ENCODE results near the gene SH2D1B. TPM values are rescaled to one million over a fixed set of nuclear protein-coding genes. Genes with fewer than 3 reads are reported as not detected.

The SH2D1B gene
- total and polyA plus RNA-seq, 2 donors (not counting 3 experiments of a cell fraction or from before 2014, with no cell fraction given) = not detected

- Histone ChIP-seq H3K9ac (replicated peaks; ENCODE audit: extremely low read depth, insufficient read depth, low read length) (no peak overlapping the region), H3K9me3 (replicated peaks; ENCODE audit: control insufficient read depth, insufficient read depth, low read length) (no peaks in the 10 kb centered on the region), H3K27ac (ENCODE audit: insufficient read depth, low read depth, low read length) (no peak overlapping the region), H3K9me1 (replicated peaks; ENCODE audit: control insufficient read depth, extremely low read depth, insufficient read depth, low read length) (no peaks in the 10 kb centered on the region), H3K79me2 (ENCODE audit: control insufficient read depth, insufficient read depth, low read length) (no peaks in the 10 kb centered on the region), H4K20me1 (replicated peaks; ENCODE audit: control insufficient read depth, extremely low read depth, insufficient read depth, low read length) (no peaks in the 10 kb centered on the region), H3K27me3 (ENCODE audit: control insufficient read depth in 2 of 2, insufficient read depth in 2 of 2, low read length in 2 of 2) (no peaks in the 10 kb centered on the region), H3K36me3 (ENCODE audit: control insufficient read depth in 2 of 2, extremely low read depth in 1 of 2, insufficient read depth in 2 of 2, low read length in 2 of 2) (no peaks in the 10 kb centered on the region), H3K4me1 (ENCODE audit: control insufficient read depth, extremely low read depth, insufficient read depth, low read length) (no peaks in the 10 kb centered on the region), H3K4me3 (replicated peaks in 1 of 3; ENCODE audit: insufficient read depth in 1 of 3, low read depth in 1 of 3, low read length in 3 of 3) (no peak overlapping the region), H2AFZ (ENCODE audit: low read depth, low read length) (no peak overlapping the region), H3K4me2 (ENCODE audit: insufficient read depth, low read length) (no peak overlapping the region)
- DNase-seq (ENCODE audit: low read depth, low spot score) = no peak
- POLR2A ChIA-PET = no interaction called here
- TF ChIP-seq GATA2 (IDR thresholded peaks at IDR 0.05; ENCODE audit: insufficient read depth, insufficient read length, low read depth, low read length) (no peak), EZH2 (IDR thresholded peaks at IDR 0.05; ENCODE audit: borderline replicate concordance, low read depth, low read length, severe bottlenecking) (no peak), CTCF (IDR thresholded peaks at IDR 0.05; ENCODE audit: extremely low read depth in 1 of 2, insufficient read depth in 1 of 2, low read depth in 1 of 2, low read length in 2 of 2) (no peak), MAX (IDR thresholded peaks at IDR 0.05; ENCODE audit: insufficient read depth, insufficient read length) (no peak), JUN (IDR thresholded peaks at IDR 0.05; ENCODE audit: borderline replicate concordance, insufficient read depth, insufficient read length, low read depth) (no peak)
- dilution Hi-C loops (cut with MboI; ENCODE audit: extremely low pct_ligation_motif_present, low sequenced_read_pairs) = no loop called here
- no TSS peak for BruUV-seq (replicated peaks)
- CTCF ChIA-PET = no interaction called here
- intact Hi-C loops (cut with micrococcal nuclease) = no loop called here
- no peak for FAIRE-seq
Measured at GRCh38 chr1:162417650-162418049, 5.7 kb upstream of the SH2D1B start.

- dilution Hi-C loops (cut with MboI; ENCODE audit: extremely low pct_ligation_motif_present, low sequenced_read_pairs) (no loop called here), intact Hi-C loops (cut with micrococcal nuclease) (no loop called here)
- H3K9ac ChIP-seq (replicated peaks; ENCODE audit: extremely low read depth, insufficient read depth, low read length) = no peak overlapping the region
- no peaks in the 10 kb centered on the region for H4K20me1 ChIP-seq (replicated peaks; ENCODE audit: control insufficient read depth, extremely low read depth, insufficient read depth, low read length)
- H3K27me3 ChIP-seq (ENCODE audit: control insufficient read depth in 2 of 2, insufficient read depth in 2 of 2, low read length in 2 of 2) = no peaks in the 10 kb centered on the region
- no peak overlapping the region for H3K27ac ChIP-seq (ENCODE audit: insufficient read depth, low read depth, low read length)
- H3K79me2 ChIP-seq (ENCODE audit: control insufficient read depth, insufficient read depth, low read length) = no peaks in the 10 kb centered on the region
- BruUV-seq (replicated peaks) = no TSS peak
- TF ChIP-seq EZH2 (IDR thresholded peaks at IDR 0.05; ENCODE audit: borderline replicate concordance, low read depth, low read length, severe bottlenecking) (no peak), MAX (IDR thresholded peaks at IDR 0.05; ENCODE audit: insufficient read depth, insufficient read length) (no peak), FOS (IDR thresholded peaks at IDR 0.05; ENCODE audit: borderline replicate concordance, insufficient read depth, low read length) (no peak), MYC (IDR thresholded peaks at IDR 0.05; ENCODE audit: low read depth, low read length) (no peak)
- ChIA-PET CTCF (no interaction called here), POLR2A (no interaction called here)
- H3K4me3 ChIP-seq (replicated peaks in 1 of 3; ENCODE audit: insufficient read depth in 1 of 3, low read depth in 1 of 3, low read length in 3 of 3) = no peak overlapping the region
- DNase-seq (ENCODE audit: low read depth, low spot score) (no peak), FAIRE-seq (no peak)
- H3K9me1 ChIP-seq (replicated peaks; ENCODE audit: control insufficient read depth, extremely low read depth, insufficient read depth, low read length) = no peaks in the 10 kb centered on the region
- H3K9me3 ChIP-seq (replicated peaks; ENCODE audit: control insufficient read depth, insufficient read depth, low read length) = no peaks in the 10 kb centered on the region
- H3K4me1 ChIP-seq (ENCODE audit: control insufficient read depth, extremely low read depth, insufficient read depth, low read length) = peaks cover 4% of the 10 kb centered on the region
- H2AFZ ChIP-seq (ENCODE audit: low read depth, low read length) = no peak overlapping the region
- H3K36me3 ChIP-seq (ENCODE audit: control insufficient read depth in 2 of 2, extremely low read depth in 1 of 2, insufficient read depth in 2 of 2, low read length in 2 of 2) = no peaks in the 10 kb centered on the region
- no peak overlapping the region for H3K4me2 ChIP-seq (ENCODE audit: insufficient read depth, low read length)
Measured at GRCh38 chr1:162416909-162417308, 5.0 kb upstream of the SH2D1B start.
